GM18499 (cell line): ENCODE data around the gene SIAE.

ENCODE experiments used
- ATAC-seq: cut with Tn5 transposase; IDR thresholded peaks from one replicate; pipeline ENCODE4 v1.9.1; 2021; ENCODE audit warnings: moderate number of reproducible peaks; ENCODE audit not compliant: insufficient read depth, unreplicated experiment

The SIAE gene

DNA sequence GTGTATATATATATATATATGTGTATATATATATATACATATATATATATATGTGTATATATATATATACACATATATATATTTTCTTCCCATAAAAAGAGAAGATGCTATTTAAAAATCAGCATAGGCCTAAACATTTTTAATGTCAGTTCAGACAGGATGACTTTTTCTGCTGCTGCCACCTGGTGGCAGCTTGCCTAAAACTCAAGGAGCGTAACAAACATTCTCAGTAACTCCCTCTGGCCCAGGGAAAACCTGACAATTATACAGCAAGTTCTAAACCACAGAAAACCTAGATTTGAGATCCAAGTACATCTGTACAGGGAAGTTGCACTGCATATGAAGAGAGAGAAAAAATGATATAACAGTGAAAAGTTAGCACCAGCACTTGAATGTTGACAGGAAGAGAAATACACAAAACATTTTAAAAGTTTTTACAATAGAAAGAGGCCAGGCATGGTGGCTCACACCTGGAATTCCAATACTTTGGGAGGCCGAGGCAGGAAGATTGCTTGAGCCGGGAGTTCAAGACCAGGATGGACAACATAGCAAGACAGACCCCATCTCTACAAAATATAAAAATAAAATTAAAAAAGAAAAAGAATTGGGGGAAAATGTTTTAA lies 87.2 kb downstream of the SIAE start:
- ATAC-seq: no peak

GRCh38 chr11:124584681-124585372 lies 88.7 kb downstream of the SIAE start:
- ATAC-seq: no peak

GRCh38 chr11:124583781-124584180 lies 89.8 kb downstream of the SIAE start:
- no peak for ATAC-seq
